MM.1S (cell line): Measurements from ENCODE around the gene SIN3A.
"Not testable (repeated sequence)": the region's sequence is repeated elsewhere in the genome, so short reads cannot be mapped to it uniquely, and the experiment has no call there.

ENCODE experiments used
- DNase-seq: peaks from one replicate; pipeline ENCODE4 v3.0.0-alpha.2; 2015
- H2AFZ ChIP-seq: fragments of 300-600 bp; sonication (generic); 2 replicates; pipeline ENCODE4 v1.6.0; 2016; ENCODE audit warnings: antibody characterized with exemption, low read length
- H3F3A ChIP-seq: fragments of 300-600 bp; sonication (generic); 2 replicates; pipeline ENCODE4 v1.6.1; 2016; ENCODE audit warnings: mild to moderate bottlenecking, antibody characterized with exemption, low read length, moderate library complexity, mixed read lengths; ENCODE audit not compliant: insufficient read depth
- H3K27ac ChIP-seq: fragments of 300-600 bp; sonication (generic); 2 replicates; pipeline ENCODE4 v1.5.1; 2016; ENCODE audit warnings: mild to moderate bottlenecking, low read length
- H3K27me3 ChIP-seq: fragments of 300-600 bp; sonication (generic); replicated peaks from 2 replicates; pipeline ENCODE4 v1.6.0; 2016; ENCODE audit warnings: low read length; ENCODE audit not compliant: insufficient read depth
- H3K36me3 ChIP-seq: fragments of 300-600 bp; sonication (generic); replicated peaks from 2 replicates; pipeline ENCODE4 v1.6.1; 2016; ENCODE audit warnings: mild to moderate bottlenecking, low read length, mixed read lengths; ENCODE audit not compliant: insufficient read depth
- H3K4me1 ChIP-seq: fragments of 300-600 bp; sonication (generic); 2 replicates; pipeline ENCODE4 v1.6.1; 2016; ENCODE audit warnings: low read length, mixed read lengths
- H3K4me2 ChIP-seq: fragments of 300-600 bp; sonication (generic); 2 replicates; pipeline ENCODE4 v1.6.0; 2016; ENCODE audit warnings: low read depth, low read length
- H3K4me3 ChIP-seq: fragments of 300-600 bp; sonication (generic); 2 replicates; pipeline ENCODE4 v1.5.1; 2016; ENCODE audit warnings: low read length, mixed read lengths
- H3K79me2 ChIP-seq: fragments of 300-600 bp; sonication (generic); 2 replicates; pipeline ENCODE4 v1.6.1; 2016; ENCODE audit warnings: mixed run types, low read length, mixed read lengths
- H3K9ac ChIP-seq: fragments of 300-600 bp; sonication (generic); 2 replicates; pipeline ENCODE4 v1.6.1; 2016; ENCODE audit warnings: low read length, mixed read lengths
- H3K9me2 ChIP-seq: fragments of 300-600 bp; sonication (generic); replicated peaks from 2 replicates; pipeline ENCODE4 v1.6.1; 2016; ENCODE audit warnings: mild to moderate bottlenecking, low read length, mixed read lengths; ENCODE audit not compliant: insufficient read depth
- H3K9me3 ChIP-seq: fragments of 300-600 bp; sonication (generic); replicated peaks from 2 replicates; pipeline ENCODE4 v1.6.1; 2016; ENCODE audit warnings: mild to moderate bottlenecking, low read length, mixed read lengths; ENCODE audit not compliant: insufficient read depth
- H4K20me1 ChIP-seq: fragments of 300-600 bp; sonication (generic); 2 replicates; pipeline ENCODE4 v1.6.1; 2016; ENCODE audit warnings: mild to moderate bottlenecking, low read length, moderate library complexity, mixed read lengths; ENCODE audit not compliant: insufficient read depth
- CTCF ChIP-seq: fragments of 300-600 bp; sonication (generic); IDR thresholded peaks from 2 replicates; pipeline ENCODE4 v1.5.1; 2016; ENCODE audit warnings: antibody characterized with exemption, low read length, mixed read lengths
- EZH2 ChIP-seq: fragments of 300-600 bp; sonication (generic); optimal IDR thresholded peaks from 2 replicates; pipeline ENCODE3; 2017; ENCODE audit warnings: low read depth, mild to moderate bottlenecking, antibody characterized with exemption, low read length, mixed read lengths
- EZH2phosphoT487 ChIP-seq: fragments of 300-600 bp; sonication (generic); IDR thresholded peaks from 2 replicates; pipeline ENCODE4 v1.6.1; 2018; ENCODE audit warnings: antibody characterized with exemption, low read length

SIN3A gene

GRCh38 chr15:75349851-75350588 lies 101.5 kb downstream of the SIN3A start:
- DNase-seq: no peak
- H3K27me3 ChIP-seq: no peaks in the 10 kb centered on the region
- no peak overlapping the region for H3K27ac ChIP-seq
- H3F3A ChIP-seq: no peaks in the 10 kb centered on the region
- no peaks in the 10 kb centered on the region for H3K4me1 ChIP-seq
- no peak overlapping the region for H2AFZ ChIP-seq
- H4K20me1 ChIP-seq: no peaks in the 10 kb centered on the region
- H3K4me2 ChIP-seq: no peak overlapping the region
- no peak overlapping the region for H3K9ac ChIP-seq
- no peaks in the 10 kb centered on the region for H3K9me3 ChIP-seq
- no peaks in the 10 kb centered on the region for H3K9me2 ChIP-seq
- no peaks in the 10 kb centered on the region for H3K36me3 ChIP-seq
- no peak for TF ChIP-seq CTCF
- no peak for TF ChIP-seq EZH2
- TF ChIP-seq EZH2phosphoT487: no peak
- H3K79me2 ChIP-seq: no peaks in the 10 kb centered on the region
- H3K4me3 ChIP-seq: no peak overlapping the region

GRCh38 chr15:75349351-75349669 lies 102.2 kb downstream of the SIN3A start:
- H3K4me2 ChIP-seq, H3K27ac ChIP-seq, H3K4me3 ChIP-seq, H2AFZ ChIP-seq, H3K36me3 ChIP-seq, H3K9me3 ChIP-seq, H3F3A ChIP-seq, H4K20me1 ChIP-seq, H3K9ac ChIP-seq, H3K4me1 ChIP-seq, H3K27me3 ChIP-seq, DNase-seq, H3K9me2 ChIP-seq, H3K79me2 ChIP-seq: not testable (repeated sequence)

- Histone ChIP-seq H4K20me1 (no peaks in the 10 kb centered on the region), H3K27me3 (no peaks in the 10 kb centered on the region), H3K4me1 (no peaks in the 10 kb centered on the region), H3K9ac (no peak overlapping the region), H3K9me3 (no peaks in the 10 kb centered on the region), H3F3A (no peaks in the 10 kb centered on the region), H3K79me2 (no peaks in the 10 kb centered on the region), H3K4me3 (no peak overlapping the region), H3K9me2 (no peaks in the 10 kb centered on the region), H2AFZ (no peak overlapping the region), H3K4me2 (peak overlapping the region; percentile 92; the same call in 1 of the 2 replicates), H3K36me3 (no peaks in the 10 kb centered on the region), H3K27ac (no peak overlapping the region)
- no peak for DNase-seq
- TF ChIP-seq CTCF: no peak
- TF ChIP-seq EZH2: no peak
- TF ChIP-seq EZH2phosphoT487: no peak
Measured at GRCh38 chr15:75348562-75349350, 102.7 kb downstream of the SIN3A start.

GRCh38 chr15:75348034-75348561 lies 103.4 kb downstream of the SIN3A start:
- Histone ChIP-seq H3K9ac (peak overlapping the region; percentile 51; the same call in 1 of the 2 replicates), H3K27me3 (no peaks in the 10 kb centered on the region), H3K4me3 (peak overlapping the region; percentile 84), H3F3A (no peaks in the 10 kb centered on the region), H3K9me2 (no peaks in the 10 kb centered on the region), H3K4me2 (peak overlapping the region; percentile 92), H3K79me2 (no peaks in the 10 kb centered on the region), H4K20me1 (no peaks in the 10 kb centered on the region), H3K4me1 (no peaks in the 10 kb centered on the region), H3K9me3 (no peaks in the 10 kb centered on the region), H3K36me3 (no peaks in the 10 kb centered on the region), H3K27ac (no peak overlapping the region), H2AFZ (peak overlapping the region; percentile 76)
- no peak for TF ChIP-seq EZH2phosphoT487
- TF ChIP-seq EZH2: no peak
- TF ChIP-seq CTCF: no peak
- no peak for DNase-seq
